NCI-H2196 treated with DMSO at 0.1 percent for 48 hours (cell line): ENCODE results near the gene PDE2A.
"Not testable (repeated sequence)": the region's sequence is repeated elsewhere in the genome, so short reads cannot be mapped to it uniquely, and the experiment has no call there.

Experiments used
- DNase-seq: peaks from one replicate; lab custom pipeline; 2025; ENCODE audit not compliant: unreplicated experiment; lab: John Stamatoyannopoulos, UW

PDE2A gene

GRCh38 chr11:72578566-72578965 lies 95.7 kb downstream of the PDE2A start:
- no peak for DNase-seq

- no peak for DNase-seq
These were observed 96.2 kb downstream of the PDE2A start for GRCh38 chr11:72578051-72578450.

- no peak for DNase-seq
These were observed 96.9 kb downstream of the PDE2A start for GRCh38 chr11:72577271-72577721.

- DNase-seq: no peak
These were observed 97.6 kb downstream of the PDE2A start for GRCh38 chr11:72576661-72577060.

GRCh38 chr11:72576243-72576595 lies 98.0 kb downstream of the PDE2A start:
- DNase-seq: no peak

- no peak for DNase-seq
These were observed 98.5 kb downstream of the PDE2A start for GRCh38 chr11:72575533-72576242.

GRCh38 chr11:72574548-72575460 lies 99.4 kb downstream of the PDE2A start:
- DNase-seq: no peak

- no peak for DNase-seq
These were observed 100.3 kb downstream of the PDE2A start for GRCh38 chr11:72573855-72574445.

GRCh38 chr11:72573072-72573854 lies 101.0 kb downstream of the PDE2A start:
- DNase-seq: no peak

GRCh38 chr11:72572540-72572939 lies 101.7 kb downstream of the PDE2A start:
- DNase-seq: not testable (repeated sequence)

GRCh38 chr11:72570893-72571661 lies 103.1 kb downstream of the PDE2A start:
- no peak for DNase-seq

GRCh38 chr11:72569966-72570892 lies 104.0 kb downstream of the PDE2A start:
- DNase-seq: no peak

- no peak for DNase-seq
These were observed 105.4 kb downstream of the PDE2A start for GRCh38 chr11:72568861-72569260.

GRCh38 chr11:72562431-72562830 lies 111.8 kb downstream of the PDE2A start:
- no peak for DNase-seq

GRCh38 chr11:72561856-72562255 lies 112.4 kb downstream of the PDE2A start:
- no peak for DNase-seq

GRCh38 chr11:72560864-72561263 lies 113.4 kb downstream of the PDE2A start:
- DNase-seq: not testable (repeated sequence)

GRCh38 chr11:72556433-72556832 lies 117.8 kb downstream of the PDE2A start:
- no peak for DNase-seq

- not testable (repeated sequence) for DNase-seq
These were observed 119.2 kb downstream of the PDE2A start for GRCh38 chr11:72555014-72555522.

- no peak for DNase-seq
These were observed 120.5 kb downstream of the PDE2A start for GRCh38 chr11:72553706-72554105.
